H1 (cell line): ENCODE data around the gene PKD1. TPM values are rescaled to one million over a fixed set of nuclear protein-coding genes. Genes with fewer than 3 reads are reported as not detected.

Experiments used
- CTCF ChIA-PET: fragments of 300-600 bp; sonication (Branson Sonifier 250); formaldehyde crosslinking; loops from one replicate; lab custom pipeline; 2021; ENCODE audit not compliant: partially characterized antibody; lab: Charles Lee
- POLR2A ChIA-PET: fragments of 300-600 bp; sonication (Branson Sonifier 250); formaldehyde crosslinking; loops from one replicate; lab custom pipeline; 2021; ENCODE audit warnings: inconsistent platforms; ENCODE audit not compliant: partially characterized antibody; lab: Charles Lee
- DNase-seq, 2 experiments: peaks; one replicate each; pipeline versions ENCODE4 v3.0.0 to v3.0.0-alpha.2; 2010 to 2022; ENCODE audit warnings: low spot score in 2 of 2, low read depth in 1 of 2, mixed read lengths in 1 of 2
- FAIRE-seq: peaks from 2 replicates; lab custom pipeline; 2011; peaks lifted over from hg19 to GRCh38; lab: Jason Lieb, UNC
- H2AFZ ChIP-seq: 2 replicates; pipeline ENCODE4 v1.8.1; 2012; ENCODE audit warnings: low read length, inconsistent platforms
- H2AK5ac ChIP-seq: 2 replicates; pipeline ENCODE4 v1.6.1; 2013; ENCODE audit warnings: low read depth, low read length
- H2BK120ac ChIP-seq: replicated peaks from 2 replicates; pipeline ENCODE3; 2013; ENCODE audit warnings: low read depth, low read length, inconsistent platforms
- H2BK12ac ChIP-seq: 2 replicates; pipeline ENCODE4 v1.6.1; 2013; ENCODE audit warnings: low read depth, low read length
- H2BK15ac ChIP-seq: 2 replicates; pipeline ENCODE4 v1.6.1; 2013; ENCODE audit warnings: low read length
- H2BK20ac ChIP-seq: 2 replicates; pipeline ENCODE4 v1.6.1; 2013; ENCODE audit warnings: low read length
- H2BK5ac ChIP-seq: 2 replicates; pipeline ENCODE4 v1.6.1; 2013; ENCODE audit warnings: low read depth, low read length
- H3K14ac ChIP-seq: 2 replicates; pipeline ENCODE4 v1.6.1; 2013; ENCODE audit warnings: inconsistent platforms; ENCODE audit not compliant: insufficient read length
- H3K18ac ChIP-seq: 2 replicates; pipeline ENCODE4 v1.6.1; 2013; ENCODE audit warnings: low read length; ENCODE audit errors: extremely low read depth
- H3K23ac ChIP-seq: 2 replicates; pipeline ENCODE4 v1.6.1; 2013; ENCODE audit warnings: inconsistent platforms; ENCODE audit not compliant: insufficient read length
- H3K23me2 ChIP-seq: 2 replicates; pipeline ENCODE4 v1.6.1; 2013; ENCODE audit warnings: low read depth, low read length
- H3K27ac ChIP-seq: 2 replicates; pipeline ENCODE4 v1.6.1; 2011; ENCODE audit warnings: low read depth, low read length, inconsistent platforms
- H3K27me3 ChIP-seq, 4 experiments: replicated peaks in 1 of 4; 1 replicate in 1 of 4; 2 replicates in 3 of 4; pipeline versions ENCODE4 v1.6.1 to v1.8.1; 2011 to 2013; ENCODE audit warnings: low read length in 3 of 4, mild to moderate bottlenecking in 3 of 4, inconsistent platforms in 2 of 4, mixed read lengths in 2 of 4, moderate library complexity in 1 of 4; ENCODE audit not compliant: control insufficient read depth in 3 of 4, insufficient read depth in 3 of 4; ENCODE audit errors: extremely low read depth in 1 of 4
- H3K36me3 ChIP-seq, 4 experiments: 2 replicates each; pipeline versions ENCODE4 v1.6.1 to v1.8.1; 2011 to 2013; ENCODE audit warnings: mild to moderate bottlenecking in 4 of 4, low read length in 3 of 4, moderate library complexity in 2 of 4, control low read depth in 1 of 4, inconsistent platforms in 1 of 4; ENCODE audit not compliant: insufficient read depth in 4 of 4, control insufficient read depth in 2 of 4
- H3K4ac ChIP-seq: replicated peaks from 2 replicates; pipeline ENCODE3; 2013; ENCODE audit warnings: low read length, low read depth, mixed read lengths, inconsistent platforms; ENCODE audit not compliant: insufficient read length
- H3K4me1 ChIP-seq, 4 experiments: replicated peaks in 1 of 4; 1 replicate in 1 of 4; 2 replicates in 3 of 4; pipeline versions ENCODE4 v1.6.1 to v1.8.1; 2011 to 2013; ENCODE audit warnings: low read length in 3 of 4, inconsistent platforms in 2 of 4, mixed read lengths in 1 of 4; ENCODE audit not compliant: insufficient read depth in 4 of 4, control insufficient read depth in 3 of 4
- H3K4me2 ChIP-seq, 2 experiments: 2 replicates each; pipeline versions ENCODE4 v1.6.1 to v1.8.1; 2011 to 2013; ENCODE audit warnings: low read depth in 2 of 2, low read length in 2 of 2, control low read depth in 1 of 2, inconsistent platforms in 1 of 2, mild to moderate bottlenecking in 1 of 2; ENCODE audit not compliant: insufficient read depth in 1 of 2
- H3K4me3 ChIP-seq, 4 experiments: fragments of 200-600, 300-600 bp in 1 of 4; sonication (generic), shearing (Covaris generic), sonication (Bioruptor Twin) in 1 of 4; 2 replicates each; pipeline versions ENCODE4 v1.5.1 to v1.8.1; 2011 to 2016; ENCODE audit warnings: low read length in 4 of 4, low read depth in 3 of 4, control low read depth in 2 of 4, inconsistent platforms in 2 of 4, mild to moderate bottlenecking in 2 of 4, mixed read lengths in 1 of 4, moderate library complexity in 1 of 4; ENCODE audit not compliant: insufficient read depth in 2 of 4; ENCODE audit errors: extremely low read depth in 1 of 4
- H3K56ac ChIP-seq: replicated peaks from 2 replicates; pipeline ENCODE3; 2013; ENCODE audit warnings: low read depth, mild to moderate bottlenecking, mixed read lengths, low read length, inconsistent platforms; ENCODE audit not compliant: insufficient read length
- H3K79me1 ChIP-seq: 2 replicates; pipeline ENCODE4 v1.6.1; 2013; ENCODE audit warnings: low read depth, low read length, control low read depth
- H3K79me2 ChIP-seq, 2 experiments: 2 replicates each; pipeline versions ENCODE4 v1.6.1 to v1.8.1; 2012 to 2013; ENCODE audit warnings: low read length in 2 of 2, mild to moderate bottlenecking in 2 of 2, inconsistent platforms in 1 of 2; ENCODE audit not compliant: insufficient read depth in 2 of 2, control insufficient read depth in 1 of 2
- H3K9ac ChIP-seq, 4 experiments: replicated peaks in 1 of 4; 1 replicate in 1 of 4; 2 replicates in 3 of 4; pipeline versions ENCODE4 v1.6.1 to v1.8.1; 2011 to 2013; ENCODE audit warnings: low read depth in 3 of 4, low read length in 3 of 4, control low read depth in 2 of 4, mild to moderate bottlenecking in 2 of 4, moderate library complexity in 2 of 4, inconsistent platforms in 1 of 4; ENCODE audit errors: extremely low read depth in 1 of 4
- H3K9me3 ChIP-seq, 2 experiments: 2 replicates each; pipeline versions ENCODE4 v1.6.1 to v1.8.1; 2012 to 2013; ENCODE audit warnings: mild to moderate bottlenecking in 2 of 2, moderate library complexity in 2 of 2, control low read depth in 1 of 2, inconsistent platforms in 1 of 2, low read depth in 1 of 2, low read length in 1 of 2, mixed read lengths in 1 of 2; ENCODE audit not compliant: insufficient read depth in 2 of 2
- H4K20me1 ChIP-seq, 2 experiments: replicated peaks in 1 of 2; 2 replicates each; pipeline versions ENCODE3 to v1.8.1; 2011 to 2013; ENCODE audit warnings: inconsistent platforms in 2 of 2, low read length in 2 of 2, mild to moderate bottlenecking in 1 of 2; ENCODE audit not compliant: insufficient read depth in 2 of 2, control insufficient read depth in 1 of 2
- H4K5ac ChIP-seq: 2 replicates; pipeline ENCODE4 v1.6.1; 2013; ENCODE audit warnings: low read length, low read depth, mixed read lengths, inconsistent platforms; ENCODE audit not compliant: insufficient read length
- H4K8ac ChIP-seq: 2 replicates; pipeline ENCODE4 v1.8.0; 2013; ENCODE audit warnings: mild to moderate bottlenecking, moderate library complexity, low read length, inconsistent platforms; ENCODE audit not compliant: insufficient read depth; ENCODE audit errors: extremely low read depth
- H4K91ac ChIP-seq: replicated peaks from 2 replicates; pipeline ENCODE3; 2013; ENCODE audit warnings: low read length, mixed read lengths, inconsistent platforms; ENCODE audit not compliant: insufficient read length
- EZH2 ChIP-seq: fragments of 200-600 bp; sonication (generic); IDR thresholded peaks from 2 replicates; pipeline ENCODE4 v1.7.1; 2012; ENCODE audit warnings: low read depth, mild to moderate bottlenecking, moderate library complexity, low read length, inconsistent platforms; ENCODE audit not compliant: severe bottlenecking
- GABPA ChIP-seq: IDR thresholded peaks from 2 replicates; pipeline ENCODE4 v1.6.1; 2011; ENCODE audit warnings: mild to moderate bottlenecking, low read length, moderate library complexity, borderline replicate concordance; ENCODE audit not compliant: insufficient read depth
- HDAC2 ChIP-seq, 2 experiments: fragments of 300-600 bp in 1 of 2; sonication (generic) in 1 of 2; IDR thresholded peaks; 2 replicates each; pipeline ENCODE4 v1.6.1; 2011 to 2012; ENCODE audit warnings: low read depth in 2 of 2, low read length in 2 of 2, mild to moderate bottlenecking in 2 of 2, moderate library complexity in 2 of 2, borderline replicate concordance in 1 of 2, inconsistent platforms in 1 of 2
- KDM4A ChIP-seq: IDR thresholded peaks from one replicate; pipeline ENCODE4 v1.7.1; 2012; ENCODE audit warnings: low read depth, mild to moderate bottlenecking, moderate library complexity, low read length, inconsistent platforms; ENCODE audit not compliant: severe bottlenecking
- SAP30 ChIP-seq: fragments of 300-600 bp; sonication (generic); IDR thresholded peaks from 2 replicates; pipeline ENCODE4 v1.7.1; 2012; ENCODE audit warnings: low read length, moderate library complexity, mild to moderate bottlenecking, inconsistent platforms; ENCODE audit not compliant: insufficient read depth, insufficient replicate concordance
- WGBS, 2 experiments: shearing (Covaris generic) in 1 of 2; methylation state at CpG; one replicate each; pipeline versions ENCODE4 v1.1.6 to v1.1.7; 2013 to 2015; ENCODE audit warnings: low lambda C conversion rate in 2 of 2, mixed read lengths in 2 of 2, inconsistent platforms in 1 of 2, low coverage in 1 of 2, missing lambda C conversion rate in 1 of 2; ENCODE audit not compliant: insufficient replicate concordance in 2 of 2, insufficient coverage in 1 of 2, insufficient read length in 1 of 2; ENCODE audit errors: extremely low coverage in 1 of 2, missing lambda C conversion rate in 1 of 2; 5-methylcytosine and 5-hydroxymethylcytosine counted together
- polyA plus RNA-seq, 7 experiments: library from polyadenylated mRNA; depleted of rRNA in 3 of 7; stranded (reverse) in 5 of 7; unstranded in 2 of 7; fragments of >200 nt in 5 of 7; fragments of 200-250 nt in 2 of 7; gene quantifications; 1 replicate in 5 of 7; 2 replicates in 1 of 7; 4 replicates in 1 of 7; pipeline versions ENCODE4 v1.2.1 to v1.2.3, GENCODE V29; 2011 to 2013; ENCODE audit warnings: missing spikeins in 2 of 7, mixed read lengths in 2 of 7
- total RNA-seq: library from RNA; stranded (reverse); fragmentation: NEBNext Ultra II Directional; extraction: Animal tissue kit (Norgen Biotek cat#: 25700); gene quantifications from 2 replicates; pipeline ENCODE4 v1.2.1, GENCODE V29; 2021
- TF ChIP-seq, protein P1 (sequence below): IDR thresholded peaks from 2 replicates; pipeline ENCODE4 v1.6.1; 2012; ENCODE audit warnings: inconsistent platforms

PKD1 gene
- total and polyA plus RNA-seq, 2 of the 8 experiments (the other 6 are each of a cell fraction or from before 2014, with no cell fraction given): 40.6 to 52.7 TPM

DNA sequence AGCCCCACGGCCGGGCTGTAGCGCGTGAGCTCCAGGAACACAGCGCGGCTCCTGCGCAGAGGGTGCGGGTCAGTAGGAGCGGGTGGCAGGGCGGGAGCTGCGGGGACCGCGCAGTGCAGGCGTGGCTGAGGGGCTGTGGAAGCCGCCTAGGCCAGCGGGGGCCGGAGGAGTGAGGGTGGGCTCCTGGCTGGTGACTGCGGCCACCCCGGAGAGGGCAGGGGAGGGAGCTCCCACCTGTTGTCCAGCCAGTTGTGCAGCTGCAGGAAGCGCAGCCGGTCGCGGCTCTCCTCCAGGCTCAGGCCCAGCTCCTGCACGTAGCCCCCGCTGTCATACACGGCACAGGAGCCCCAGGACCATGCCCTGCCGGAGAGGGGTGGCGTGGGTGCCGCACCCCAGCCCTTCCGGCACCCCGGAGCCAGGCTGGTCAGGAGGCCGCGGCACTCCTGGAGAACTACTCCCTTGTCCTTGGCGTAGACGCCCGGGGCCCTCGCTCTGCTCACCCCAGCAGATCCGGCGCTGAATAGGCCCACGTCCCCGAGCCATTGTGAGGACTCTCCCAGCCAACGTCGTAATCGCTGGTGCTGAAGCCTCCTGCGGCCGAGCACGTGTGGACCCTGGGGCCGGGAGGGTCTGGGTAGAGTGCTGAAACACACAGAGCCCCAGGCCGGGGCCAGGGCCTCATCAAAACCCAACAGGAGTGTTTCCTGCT lies 44.0 kb downstream of the PKD1 start:
- Histone ChIP-seq H2AK5ac (no peak overlapping the region), H2BK15ac (no peak overlapping the region), H3K56ac (no peak overlapping the region), H3K18ac (no peak overlapping the region; the same call in 1 of the 2 replicates), H2BK12ac (no peak overlapping the region; the same call in 1 of the 2 replicates), H4K20me1 (peaks cover 8 to 19% of the 10 kb centered on the region in 2 experiments), H4K91ac (no peak overlapping the region), H3K79me2 (no peaks in the 10 kb centered on the region), H2BK120ac (no peak overlapping the region), H3K9me3 (no peaks in the 10 kb centered on the region), H3K9ac (peak overlapping the region in 2 of 4 experiments; percentile 13 to 43; a peak in 2 of 7 replicates), H2BK20ac (no peak overlapping the region), H3K36me3 (peaks cover 0 to 19% (median 0%) of the 10 kb centered on the region in 4 experiments; a peak in 2 of 8 replicates), H3K4me1 (peaks cover 0 to 12% (median 9%) of the 10 kb centered on the region in 4 experiments; a peak in 5 of 7 replicates), H3K23ac (no peak overlapping the region), H3K79me1 (no peaks in the 10 kb centered on the region), H3K4me3 (peak overlapping the region; percentile 38 to 72 (median 45)), H4K5ac (peak overlapping the region; percentile 60), H2BK5ac (no peak overlapping the region), H3K27ac (no peak overlapping the region), H3K27me3 (no peaks in the 10 kb centered on the region), H3K4ac (peak overlapping the region; percentile 53), H3K4me2 (peak overlapping the region; percentile 46 to 96), H3K14ac (no peak overlapping the region), H2AFZ (no peak overlapping the region), H4K8ac (peak overlapping the region; percentile 89), H3K23me2 (peaks cover 6% of the 10 kb centered on the region; the same call in 1 of the 2 replicates)
- POLR2A ChIA-PET: interaction anchor here (0.6 to 6.9 kb wide), 19 partner anchors 10 to 309 kb away, joined by 3 to 54 read pairs (median 3); partner anchors contain the start of genes MSRB1, NTHL1, NUBP2 and SPSB3
- peak in 1 of 2 experiments; percentile 71 for DNase-seq
- WGBS, 2 experiments: 59% methylated on average over 40 of the region's 49 CpGs; no CpG with 5 or more reads in 1 of the 2 experiments
- CTCF ChIA-PET: interaction anchor here (0.7 to 3.8 kb wide), 16 partner anchors 12 to 88 kb away, joined by 3 to 25 read pairs (median 4); partner anchors contain the start of gene PKD1
- TF ChIP-seq EZH2: no peak
- TF ChIP-seq HDAC2 (IDR thresholded peaks at IDR 0.05; ENCODE audit: borderline replicate concordance in 1 of 2, low read depth in 2 of 2, low read length in 2 of 2): no peak
- no peak for TF ChIP-seq SAP30
- TF ChIP-seq, protein P1, sequence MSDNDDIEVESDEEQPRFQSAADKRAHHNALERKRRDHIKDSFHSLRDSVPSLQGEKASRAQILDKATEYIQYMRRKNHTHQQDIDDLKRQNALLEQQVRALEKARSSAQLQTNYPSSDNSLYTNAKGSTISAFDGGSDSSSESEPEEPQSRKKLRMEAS: peak; percentile 26; the same call in 1 of the 2 replicates
- peak; percentile 56 for TF ChIP-seq KDM4A
- 0 out of 2 replicates have a peak, but pooled peaks have one; percentile 31 for TF ChIP-seq GABPA
- no peak for FAIRE-seq
